ENCODE data around the gene GPC6.
"Not testable (repeated sequence)": the region's sequence is repeated elsewhere in the genome, so short reads cannot be mapped to it uniquely, and the experiment has no call there.

Gene GPC6

DNA sequence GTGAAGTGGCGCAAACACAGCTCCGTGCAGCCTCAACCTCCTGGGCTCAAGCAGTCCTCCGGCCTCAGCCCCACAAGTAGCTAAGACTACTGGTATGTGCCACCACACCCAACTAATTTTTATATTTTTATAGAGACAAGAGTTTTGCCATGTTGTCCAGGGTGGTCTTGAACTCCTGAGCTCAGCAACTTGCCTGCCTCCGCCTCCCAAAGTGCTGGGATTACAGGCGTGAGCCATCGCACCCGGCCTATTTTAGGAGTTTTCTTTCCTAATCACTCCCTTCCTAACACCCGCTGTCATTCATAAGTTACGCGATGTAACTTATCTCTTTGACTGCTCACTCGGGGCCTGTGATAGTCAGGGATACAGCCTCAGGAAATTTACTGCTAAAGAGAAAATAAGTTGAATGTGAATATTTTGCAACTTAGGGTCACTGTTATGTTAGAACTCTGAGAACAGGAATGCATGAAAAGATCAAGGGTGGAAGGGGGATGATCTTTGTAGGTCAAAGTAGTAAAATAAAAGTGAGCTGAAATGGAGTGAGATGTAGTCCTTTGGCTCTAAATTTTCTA is 1112.6 kb downstream of the GPC6 start:
- no peaks in the 10 kb centered on the region for H3K79me2 ChIP-seq (ENCODE audit: low read length)
- no peaks in the 10 kb centered on the region for H3K4me1 ChIP-seq (ENCODE audit: low read length)
- H3K9me3 ChIP-seq (ENCODE audit: insufficient read depth, low read length) = no peaks in the 10 kb centered on the region
- no peak overlapping the region for H3K4me2 ChIP-seq (ENCODE audit: low read length)
- no peak overlapping the region for H3K4me3 ChIP-seq (ENCODE audit: low read length)
- H3K27me3 ChIP-seq (ENCODE audit: low read depth, low read length) = no peaks in the 10 kb centered on the region; the same call in 1 of the 2 replicates
- H3K27ac ChIP-seq (ENCODE audit: low read length) = no peak overlapping the region
- H2AFZ ChIP-seq (ENCODE audit: low read depth, low read length) = no peak overlapping the region
- H3K9ac ChIP-seq (ENCODE audit: low read length) = no peak overlapping the region
- TF ChIP-seq CTCF (IDR thresholded peaks at IDR 0.05; ENCODE audit: low read depth, low read length) (no peak), EZH2phosphoT487 (IDR thresholded peaks at IDR 0.05; ENCODE audit: low read depth) (no peak)
- no peaks in the 10 kb centered on the region for H4K20me1 ChIP-seq (ENCODE audit: insufficient read depth, low read length)
- no peaks in the 10 kb centered on the region for H3K36me3 ChIP-seq (replicated peaks; ENCODE audit: low read depth, low read length)

DNA sequence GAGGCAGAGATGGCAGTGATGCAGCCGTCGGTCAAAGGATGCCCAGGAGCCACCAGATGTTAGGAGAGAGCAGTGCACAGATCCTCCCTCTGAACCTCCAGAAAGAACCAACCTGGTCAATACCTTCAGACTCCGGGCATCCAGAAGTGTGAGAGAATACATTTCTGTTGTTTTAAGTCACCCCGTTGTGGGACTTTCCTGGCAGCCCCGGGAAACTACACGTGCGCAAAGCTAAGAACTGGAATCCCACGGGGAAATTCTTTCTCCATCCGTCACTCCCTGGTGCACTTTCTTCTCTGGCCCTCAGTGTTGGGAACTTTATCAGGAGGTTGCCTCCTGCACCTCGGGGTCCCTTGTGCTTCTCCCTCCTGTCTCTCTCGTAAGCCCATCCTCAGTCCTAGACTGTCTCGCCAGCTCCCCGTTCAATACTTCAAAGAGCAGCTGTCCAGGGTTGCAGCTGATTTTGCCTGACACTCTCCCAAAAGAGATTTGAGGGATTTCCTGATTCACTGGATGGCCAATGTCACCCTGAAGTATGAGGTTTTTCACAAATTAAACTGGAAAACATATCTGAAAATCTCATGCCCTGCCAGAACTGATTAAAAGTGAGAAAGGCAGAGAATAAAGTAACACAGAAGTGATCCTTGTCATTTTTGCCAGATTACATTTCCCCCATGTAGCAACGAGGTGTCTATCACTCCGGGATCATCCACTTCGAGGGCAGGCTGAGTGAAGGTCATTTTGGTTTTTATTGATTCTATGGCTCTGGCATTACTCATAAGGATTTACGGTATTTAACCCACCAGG is 1116.0 kb downstream of the GPC6 start:
- Histone ChIP-seq H3K36me3 (replicated peaks; ENCODE audit: low read depth, low read length) (no peaks in the 10 kb centered on the region), H3K4me1 (ENCODE audit: low read length) (0 out of 2 replicates have a peak, but pooled peaks cover 2% of the 10 kb centered on the region), H3K4me2 (ENCODE audit: low read length) (no peak overlapping the region), H4K20me1 (ENCODE audit: insufficient read depth, low read length) (no peaks in the 10 kb centered on the region), H3K4me3 (ENCODE audit: low read length) (no peak overlapping the region), H3K79me2 (ENCODE audit: low read length) (no peaks in the 10 kb centered on the region), H3K9ac (ENCODE audit: low read length) (no peak overlapping the region), H3K9me3 (ENCODE audit: insufficient read depth, low read length) (no peaks in the 10 kb centered on the region), H3K27me3 (ENCODE audit: low read depth, low read length) (no peaks in the 10 kb centered on the region; the same call in 1 of the 2 replicates), H3K27ac (ENCODE audit: low read length) (no peak overlapping the region), H2AFZ (ENCODE audit: low read depth, low read length) (no peak overlapping the region)
- no peak for TF ChIP-seq CTCF (IDR thresholded peaks at IDR 0.05; ENCODE audit: low read depth, low read length)
- no peak for TF ChIP-seq EZH2phosphoT487 (IDR thresholded peaks at IDR 0.05; ENCODE audit: low read depth)

- Histone ChIP-seq H2AFZ (ENCODE audit: low read depth, low read length) (no peak overlapping the region), H3K9ac (ENCODE audit: low read length) (no peak overlapping the region), H3K27ac (ENCODE audit: low read length) (no peak overlapping the region), H3K9me3 (ENCODE audit: insufficient read depth, low read length) (no peaks in the 10 kb centered on the region), H3K27me3 (ENCODE audit: low read depth, low read length) (no peaks in the 10 kb centered on the region; the same call in 1 of the 2 replicates), H3K4me2 (ENCODE audit: low read length) (no peak overlapping the region), H3K36me3 (replicated peaks; ENCODE audit: low read depth, low read length) (no peaks in the 10 kb centered on the region), H4K20me1 (ENCODE audit: insufficient read depth, low read length) (no peaks in the 10 kb centered on the region), H3K4me1 (ENCODE audit: low read length) (0 out of 2 replicates have a peak, but pooled peaks cover 2% of the 10 kb centered on the region), H3K4me3 (ENCODE audit: low read length) (no peak overlapping the region), H3K79me2 (ENCODE audit: low read length) (no peaks in the 10 kb centered on the region)
- no peak for TF ChIP-seq EZH2phosphoT487 (IDR thresholded peaks at IDR 0.05; ENCODE audit: low read depth)
These were observed 1116.6 kb downstream of the GPC6 start for GRCh38 chr13:94343243-94343585.

DNA sequence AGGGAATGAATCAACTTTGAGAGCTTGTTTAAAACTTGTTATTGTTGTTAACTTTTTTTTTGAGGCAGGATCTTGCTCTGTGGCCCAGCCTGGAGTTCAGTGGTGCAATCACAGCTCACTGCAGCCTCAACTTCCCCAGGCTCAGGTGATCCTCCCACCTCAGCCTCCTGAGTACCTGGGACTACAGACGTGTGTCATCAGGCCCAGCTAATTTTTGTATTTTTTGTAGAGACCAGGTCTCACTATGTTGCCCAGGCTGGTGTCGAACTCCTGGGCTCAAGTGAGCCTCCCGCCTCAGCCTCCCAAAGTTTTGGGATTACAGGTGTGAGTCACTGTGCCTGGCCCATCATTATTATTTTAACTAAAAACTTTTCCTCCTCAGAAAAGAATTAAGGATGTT is 1117.1 kb downstream of the GPC6 start:
- not testable (repeated sequence) for H4K20me1 ChIP-seq (ENCODE audit: insufficient read depth, low read length); H3K27me3 ChIP-seq (ENCODE audit: low read depth, low read length); H3K4me2 ChIP-seq (ENCODE audit: low read length); H2AFZ ChIP-seq (ENCODE audit: low read depth, low read length); H3K4me3 ChIP-seq (ENCODE audit: low read length); H3K4me1 ChIP-seq (ENCODE audit: low read length); H3K79me2 ChIP-seq (ENCODE audit: low read length); H3K36me3 ChIP-seq (replicated peaks; ENCODE audit: low read depth, low read length); H3K9me3 ChIP-seq (ENCODE audit: insufficient read depth, low read length); H3K27ac ChIP-seq (ENCODE audit: low read length); H3K9ac ChIP-seq (ENCODE audit: low read length)

- TF ChIP-seq CTCF (IDR thresholded peaks at IDR 0.05; ENCODE audit: low read depth, low read length) (no peak), EZH2phosphoT487 (IDR thresholded peaks at IDR 0.05; ENCODE audit: low read depth) (no peak)
- H3K27me3 ChIP-seq (ENCODE audit: low read depth, low read length) = no peaks in the 10 kb centered on the region
- no peak overlapping the region for H3K4me2 ChIP-seq (ENCODE audit: low read length)
- H3K79me2 ChIP-seq (ENCODE audit: low read length) = no peaks in the 10 kb centered on the region
- H3K9me3 ChIP-seq (ENCODE audit: insufficient read depth, low read length) = no peaks in the 10 kb centered on the region
- H3K27ac ChIP-seq (ENCODE audit: low read length) = no peak overlapping the region
- H3K4me1 ChIP-seq (ENCODE audit: low read length) = 0 out of 2 replicates have a peak, but pooled peaks cover 2% of the 10 kb centered on the region
- no peak overlapping the region for H3K9ac ChIP-seq (ENCODE audit: low read length)
- H3K36me3 ChIP-seq (replicated peaks; ENCODE audit: low read depth, low read length) = no peaks in the 10 kb centered on the region
- H4K20me1 ChIP-seq (ENCODE audit: insufficient read depth, low read length) = no peaks in the 10 kb centered on the region
- no peak overlapping the region for H3K4me3 ChIP-seq (ENCODE audit: low read length)
- no peak overlapping the region for H2AFZ ChIP-seq (ENCODE audit: low read depth, low read length)
These were observed 1117.7 kb downstream of the GPC6 start for GRCh38 chr13:94344126-94344818.
